OCI-LY3 (cell line): ENCODE results near the gene MS4A4E.
"Not testable (repeated sequence)": the region's sequence is repeated elsewhere in the genome, so short reads cannot be mapped to it uniquely, and the experiment has no call there.

Experiments used
- EZH2phosphoT487 ChIP-seq: fragments of 200-600 bp; shearing (Covaris generic); IDR thresholded peaks from 2 replicates; pipeline ENCODE4 v1.6.1; 2018; ENCODE audit warnings: antibody characterized with exemption, mixed run types, low read depth
- TF ChIP-seq, protein P1 (sequence below): fragments of 200-600, 300-600 bp; sonication (generic); IDR thresholded peaks from 2 replicates; pipeline ENCODE4 v1.5.1; 2014; ENCODE audit warnings: antibody characterized with exemption, low read length, low read depth

DNA sequence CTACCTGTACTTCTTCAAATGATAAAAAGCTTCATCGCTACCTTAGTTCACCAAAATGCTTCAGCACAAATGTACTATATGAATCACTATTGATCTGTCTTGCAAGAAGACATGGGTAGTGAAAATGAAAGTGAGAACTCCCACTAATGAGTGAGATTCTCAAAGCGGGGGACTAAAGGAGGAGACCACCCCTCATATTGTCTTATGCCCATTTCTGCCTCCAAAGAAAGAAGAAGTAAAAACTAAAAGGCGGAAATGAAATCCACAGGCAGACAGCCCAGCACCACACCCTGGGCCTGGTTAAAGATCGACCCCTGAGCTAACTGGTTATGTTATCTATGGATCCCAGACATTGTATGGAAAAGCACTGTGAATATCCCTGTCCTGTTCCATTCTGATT lies 50.4 kb downstream of the MS4A4E start:
- TF ChIP-seq, protein P1, sequence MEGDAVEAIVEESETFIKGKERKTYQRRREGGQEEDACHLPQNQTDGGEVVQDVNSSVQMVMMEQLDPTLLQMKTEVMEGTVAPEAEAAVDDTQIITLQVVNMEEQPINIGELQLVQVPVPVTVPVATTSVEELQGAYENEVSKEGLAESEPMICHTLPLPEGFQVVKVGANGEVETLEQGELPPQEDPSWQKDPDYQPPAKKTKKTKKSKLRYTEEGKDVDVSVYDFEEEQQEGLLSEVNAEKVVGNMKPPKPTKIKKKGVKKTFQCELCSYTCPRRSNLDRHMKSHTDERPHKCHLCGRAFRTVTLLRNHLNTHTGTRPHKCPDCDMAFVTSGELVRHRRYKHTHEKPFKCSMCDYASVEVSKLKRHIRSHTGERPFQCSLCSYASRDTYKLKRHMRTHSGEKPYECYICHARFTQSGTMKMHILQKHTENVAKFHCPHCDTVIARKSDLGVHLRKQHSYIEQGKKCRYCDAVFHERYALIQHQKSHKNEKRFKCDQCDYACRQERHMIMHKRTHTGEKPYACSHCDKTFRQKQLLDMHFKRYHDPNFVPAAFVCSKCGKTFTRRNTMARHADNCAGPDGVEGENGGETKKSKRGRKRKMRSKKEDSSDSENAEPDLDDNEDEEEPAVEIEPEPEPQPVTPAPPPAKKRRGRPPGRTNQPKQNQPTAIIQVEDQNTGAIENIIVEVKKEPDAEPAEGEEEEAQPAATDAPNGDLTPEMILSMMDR: not testable (repeated sequence)
- not testable (repeated sequence) for TF ChIP-seq EZH2phosphoT487
